GM19324 (cell line): ENCODE data around the gene ETNK2.

ENCODE experiments used
- ATAC-seq: cut with Tn5 transposase; IDR thresholded peaks from one replicate; pipeline ENCODE4 v1.9.1; 2021; ENCODE audit warnings: mild to moderate bottlenecking, moderate library complexity; ENCODE audit not compliant: unreplicated experiment, low FRiP score

Gene ETNK2

GRCh38 chr1:204128964-204129896 lies 22.6 kb downstream of the ETNK2 start:
- no peak for ATAC-seq

GRCh38 chr1:204128464-204128963 lies 23.3 kb downstream of the ETNK2 start:
- no peak for ATAC-seq

GRCh38 chr1:204127597-204128242 lies 24.1 kb downstream of the ETNK2 start:
- ATAC-seq, result no peak

- ATAC-seq, result no peak
These were observed 24.9 kb downstream of the ETNK2 start for GRCh38 chr1:204126956-204127355.

GRCh38 chr1:204126386-204126785 lies 25.5 kb downstream of the ETNK2 start:
- no peak for ATAC-seq

GRCh38 chr1:204125759-204126351 lies 26.0 kb downstream of the ETNK2 start:
- ATAC-seq, result no peak

GRCh38 chr1:204124639-204125038 lies 27.2 kb downstream of the ETNK2 start:
- no peak for ATAC-seq

- no peak for ATAC-seq
These were observed 28.5 kb downstream of the ETNK2 start for GRCh38 chr1:204123376-204123775.

GRCh38 chr1:204121840-204122555 lies 29.8 kb downstream of the ETNK2 start:
- no peak for ATAC-seq

GRCh38 chr1:204116539-204116938 lies 35.3 kb downstream of the ETNK2 start:
- ATAC-seq, result no peak

GRCh38 chr1:204115116-204115515 lies 36.7 kb downstream of the ETNK2 start:
- no peak for ATAC-seq

- ATAC-seq, result no peak
These were observed 37.2 kb downstream of the ETNK2 start for GRCh38 chr1:204114606-204115005.

GRCh38 chr1:204113896-204114295 lies 37.9 kb downstream of the ETNK2 start:
- ATAC-seq, result no peak

GRCh38 chr1:204112876-204113730 lies 38.7 kb downstream of the ETNK2 start:
- no peak for ATAC-seq

GRCh38 chr1:204110894-204111633 lies 40.8 kb downstream of the ETNK2 start:
- ATAC-seq, result no peak

GRCh38 chr1:204108312-204109141 lies 43.3 kb downstream of the ETNK2 start:
- ATAC-seq, result no peak

GRCh38 chr1:204107892-204108291 lies 44.0 kb downstream of the ETNK2 start:
- ATAC-seq, result no peak

- ATAC-seq, result no peak
These were observed 45.0 kb downstream of the ETNK2 start for GRCh38 chr1:204106825-204107224.
